Glutamatergic neuron (in vitro differentiated cells): ENCODE data around the gene PCDHGA9. TPM values are rescaled to one million over a fixed set of nuclear protein-coding genes. Genes with fewer than 3 reads are reported as not detected.
"Not testable (repeated sequence)": the region's sequence is repeated elsewhere in the genome, so short reads cannot be mapped to it uniquely, and the experiment has no call there.

Experiments used
- DNase-seq: peaks from one replicate; pipeline ENCODE4 v3.0.0; 2022
- H3K27ac Mint-ChIP-seq: one replicate; pipeline ENCODE4 v1.8.0; 2020; ENCODE audit warnings: mild to moderate bottlenecking, mixed read lengths, inconsistent platforms; ENCODE audit not compliant: unreplicated experiment
- H3K27me3 Mint-ChIP-seq: one replicate; pipeline ENCODE4 v1.8.0; 2020; ENCODE audit warnings: mild to moderate bottlenecking, moderate library complexity, mixed read lengths, inconsistent platforms; ENCODE audit not compliant: unreplicated experiment
- H3K36me3 Mint-ChIP-seq: one replicate; pipeline ENCODE4 v1.8.0; 2020; ENCODE audit warnings: mild to moderate bottlenecking, mixed read lengths, inconsistent platforms; ENCODE audit not compliant: unreplicated experiment
- H3K4me1 Mint-ChIP-seq: one replicate; pipeline ENCODE4 v1.8.0; 2020; ENCODE audit warnings: mild to moderate bottlenecking, low read depth, mixed read lengths, inconsistent platforms; ENCODE audit not compliant: unreplicated experiment
- H3K4me3 Mint-ChIP-seq: one replicate; pipeline ENCODE4 v1.8.0; 2020; ENCODE audit warnings: mild to moderate bottlenecking, mixed read lengths, inconsistent platforms; ENCODE audit not compliant: unreplicated experiment
- H3K9me3 Mint-ChIP-seq: one replicate; pipeline ENCODE4 v1.8.0; 2020; ENCODE audit warnings: mild to moderate bottlenecking, moderate library complexity, mixed read lengths, inconsistent platforms; ENCODE audit not compliant: unreplicated experiment
- total RNA-seq: library from RNA; stranded (reverse); fragmentation: NEBNext Ultra II Directional; extraction: Animal tissue kit (Norgen Biotek cat#: 25700); gene quantifications from one replicate; pipeline ENCODE4 v1.2.1, GENCODE V29; 2021; ENCODE audit not compliant: unreplicated experiment
- TF ChIP-seq, protein P1 (sequence below): fragments of 200-600 bp; sonication (generic); IDR thresholded peaks from one replicate; pipeline ENCODE4 v1.5.0; 2021; ENCODE audit not compliant: partially characterized antibody, unreplicated experiment

PCDHGA9 gene
- total RNA-seq, 1 donor from 2014 or later = 5.5 TPM

DNA sequence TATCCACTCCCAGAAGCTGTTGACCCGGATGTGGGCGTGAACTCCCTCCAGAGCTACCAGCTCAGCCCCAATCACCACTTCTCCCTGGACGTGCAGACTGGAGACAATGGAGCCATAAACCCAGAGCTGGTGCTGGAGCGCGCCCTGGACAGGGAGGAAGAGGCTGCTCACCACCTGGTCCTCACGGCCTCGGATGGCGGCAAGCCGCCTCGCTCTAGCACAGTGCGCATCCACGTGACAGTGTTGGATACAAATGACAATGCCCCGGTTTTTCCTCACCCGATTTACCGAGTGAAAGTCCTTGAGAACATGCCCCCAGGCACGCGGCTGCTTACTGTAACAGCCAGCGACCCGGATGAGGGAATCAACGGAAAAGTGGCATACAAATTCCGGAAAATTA, 9.3 kb upstream of the PCDHGA9 start:
- Mint-ChIP-seq H3K27ac (peak overlapping the region; percentile 48), H3K4me1 (peaks cover 3% of the 10 kb centered on the region), H3K36me3 (peaks cover 67% of the 10 kb centered on the region), H3K9me3 (peaks cover 46% of the 10 kb centered on the region), H3K27me3 (peaks cover 12% of the 10 kb centered on the region), H3K4me3 (no peak overlapping the region)
- TF ChIP-seq, protein P1, sequence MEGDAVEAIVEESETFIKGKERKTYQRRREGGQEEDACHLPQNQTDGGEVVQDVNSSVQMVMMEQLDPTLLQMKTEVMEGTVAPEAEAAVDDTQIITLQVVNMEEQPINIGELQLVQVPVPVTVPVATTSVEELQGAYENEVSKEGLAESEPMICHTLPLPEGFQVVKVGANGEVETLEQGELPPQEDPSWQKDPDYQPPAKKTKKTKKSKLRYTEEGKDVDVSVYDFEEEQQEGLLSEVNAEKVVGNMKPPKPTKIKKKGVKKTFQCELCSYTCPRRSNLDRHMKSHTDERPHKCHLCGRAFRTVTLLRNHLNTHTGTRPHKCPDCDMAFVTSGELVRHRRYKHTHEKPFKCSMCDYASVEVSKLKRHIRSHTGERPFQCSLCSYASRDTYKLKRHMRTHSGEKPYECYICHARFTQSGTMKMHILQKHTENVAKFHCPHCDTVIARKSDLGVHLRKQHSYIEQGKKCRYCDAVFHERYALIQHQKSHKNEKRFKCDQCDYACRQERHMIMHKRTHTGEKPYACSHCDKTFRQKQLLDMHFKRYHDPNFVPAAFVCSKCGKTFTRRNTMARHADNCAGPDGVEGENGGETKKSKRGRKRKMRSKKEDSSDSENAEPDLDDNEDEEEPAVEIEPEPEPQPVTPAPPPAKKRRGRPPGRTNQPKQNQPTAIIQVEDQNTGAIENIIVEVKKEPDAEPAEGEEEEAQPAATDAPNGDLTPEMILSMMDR = no peak
- DNase-seq = no peak

DNA sequence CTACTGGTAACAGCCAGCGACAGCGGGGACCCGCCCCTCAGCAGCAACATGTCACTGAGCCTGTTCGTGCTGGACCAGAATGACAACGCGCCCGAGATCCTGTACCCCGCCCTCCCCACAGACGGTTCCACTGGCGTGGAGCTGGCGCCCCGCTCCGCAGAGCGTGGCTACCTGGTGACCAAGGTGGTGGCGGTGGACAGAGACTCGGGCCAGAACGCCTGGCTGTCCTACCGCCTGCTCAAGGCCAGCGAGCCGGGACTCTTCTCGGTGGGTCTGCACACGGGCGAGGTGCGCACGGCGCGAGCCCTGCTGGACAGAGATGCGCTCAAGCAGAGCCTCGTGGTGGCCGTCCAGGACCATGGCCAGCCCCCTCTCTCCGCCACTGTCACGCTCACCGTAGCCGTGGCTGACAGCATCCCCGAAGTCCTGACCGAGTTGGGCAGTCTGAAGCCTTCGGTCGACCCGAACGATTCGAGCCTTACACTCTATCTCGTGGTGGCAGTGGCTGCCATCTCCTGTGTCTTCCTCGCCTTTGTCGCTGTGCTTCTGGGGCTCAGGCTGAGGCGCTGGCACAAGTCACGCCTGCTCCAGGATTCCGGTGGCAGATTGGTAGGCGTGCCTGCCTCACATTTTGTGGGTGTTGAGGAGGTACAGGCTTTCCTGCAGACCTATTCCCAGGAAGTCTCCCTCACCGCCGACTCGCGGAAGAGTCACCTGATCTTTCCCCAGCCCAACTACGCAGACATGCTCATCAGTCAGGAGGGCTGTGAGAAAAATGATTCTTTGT, 8.0 kb upstream of the PCDHGA9 start:
- not testable (repeated sequence) for H3K27me3 Mint-ChIP-seq, H3K27ac Mint-ChIP-seq, H3K4me3 Mint-ChIP-seq, H3K4me1 Mint-ChIP-seq, DNase-seq
- Mint-ChIP-seq H3K9me3 (peaks cover 41% of the 10 kb centered on the region), H3K36me3 (peaks cover 65% of the 10 kb centered on the region)

DNA sequence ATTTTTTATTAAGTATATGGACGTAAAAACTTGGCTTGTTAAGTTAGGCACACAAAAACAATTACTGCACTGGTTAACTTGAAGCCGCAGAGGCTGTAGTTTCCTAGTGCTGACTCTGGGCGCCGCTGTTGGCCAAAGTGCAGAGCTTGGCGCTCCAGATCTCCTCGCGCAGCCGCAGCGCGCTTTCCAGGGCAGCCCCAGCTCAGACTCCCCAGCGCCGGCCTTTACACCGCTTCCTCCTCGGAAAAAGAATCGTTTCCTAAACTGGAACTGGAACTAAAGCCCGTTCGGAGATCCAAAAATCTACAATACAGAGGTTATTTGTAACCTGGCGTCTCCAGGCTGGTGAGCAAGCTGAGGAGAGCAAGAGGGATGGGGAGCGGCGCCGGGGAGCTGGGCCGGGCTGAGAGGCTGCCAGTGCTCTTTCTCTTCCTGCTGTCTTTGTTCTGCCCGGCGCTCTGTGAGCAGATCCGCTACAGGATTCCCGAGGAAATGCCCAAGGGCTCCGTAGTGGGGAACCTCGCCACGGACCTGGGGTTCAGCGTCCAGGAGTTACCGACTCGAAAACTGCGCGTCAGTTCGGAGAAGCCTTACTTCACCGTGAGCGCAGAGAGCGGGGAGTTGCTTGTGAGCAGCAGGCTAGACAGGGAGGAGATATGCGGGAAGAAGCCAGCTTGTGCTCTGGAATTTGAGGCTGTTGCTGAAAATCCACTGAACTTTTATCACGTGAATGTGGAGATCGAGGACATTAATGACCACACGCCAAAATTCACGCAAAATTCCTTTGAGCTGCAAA, 4.6 kb upstream of the PCDHGA9 start, which contains the start of gene PCDHGB5:
TSS of gene PCDHGB5 (plus strand) at position 192 of the 796 bp plus-strand sequence. CDS start at position 373, 181 bp downstream.
- not testable (repeated sequence) for H3K27ac Mint-ChIP-seq, H3K27me3 Mint-ChIP-seq, H3K4me1 Mint-ChIP-seq, DNase-seq, H3K4me3 Mint-ChIP-seq
- H3K36me3 Mint-ChIP-seq = peaks cover 53% of the 10 kb centered on the region
- H3K9me3 Mint-ChIP-seq = peaks cover 29% of the 10 kb centered on the region

DNA sequence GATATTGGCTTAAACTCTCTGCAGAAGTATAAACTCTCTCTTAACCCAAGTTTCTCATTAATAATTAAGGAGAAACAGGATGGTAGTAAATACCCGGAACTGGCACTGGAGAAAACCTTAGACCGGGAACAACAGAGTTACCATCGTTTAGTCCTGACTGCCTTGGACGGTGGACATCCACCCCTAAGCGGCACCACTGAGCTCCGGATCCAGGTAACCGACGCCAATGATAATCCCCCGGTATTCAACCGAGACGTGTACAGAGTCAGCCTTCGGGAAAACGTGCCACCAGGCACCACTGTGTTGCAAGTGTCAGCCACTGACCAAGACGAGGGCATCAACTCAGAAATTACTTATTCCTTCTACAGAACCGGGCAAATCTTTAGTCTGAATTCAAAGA, 4.0 kb upstream of the PCDHGA9 start:
- H3K4me3 Mint-ChIP-seq = no peak overlapping the region
- peaks cover 53% of the 10 kb centered on the region for H3K36me3 Mint-ChIP-seq

DNA sequence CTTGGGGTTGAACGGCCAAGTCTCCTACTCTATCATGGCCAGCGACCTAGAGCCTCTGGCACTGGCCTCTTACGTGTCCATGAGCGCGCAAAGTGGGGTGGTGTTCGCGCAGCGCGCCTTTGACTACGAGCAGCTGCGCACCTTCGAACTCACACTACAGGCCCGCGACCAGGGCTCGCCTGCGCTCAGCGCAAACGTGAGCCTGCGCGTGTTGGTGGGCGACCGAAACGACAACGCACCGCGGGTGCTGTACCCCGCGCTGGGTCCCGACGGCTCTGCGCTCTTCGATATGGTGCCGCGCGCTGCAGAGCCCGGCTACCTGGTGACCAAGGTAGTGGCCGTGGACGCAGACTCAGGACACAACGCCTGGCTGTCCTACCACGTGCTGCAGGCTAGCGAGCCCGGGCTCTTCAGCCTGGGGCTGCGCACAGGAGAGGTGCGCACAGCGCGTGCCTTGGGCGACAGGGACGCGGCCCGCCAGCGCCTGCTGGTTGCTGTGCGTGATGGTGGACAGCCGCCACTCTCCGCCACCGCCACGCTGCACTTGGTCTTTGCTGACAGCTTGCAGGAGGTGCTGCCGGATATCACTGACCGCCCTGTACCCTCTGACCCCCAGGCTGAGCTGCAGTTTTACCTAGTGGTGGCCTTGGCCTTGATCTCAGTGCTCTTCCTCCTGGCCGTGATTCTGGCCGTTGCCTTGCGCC, 2.9 kb upstream of the PCDHGA9 start:
- Mint-ChIP-seq H3K27ac (no peak overlapping the region), H3K4me3 (peak overlapping the region; percentile 43), H3K27me3 (peaks cover 7% of the 10 kb centered on the region), H3K4me1 (peaks cover 3% of the 10 kb centered on the region), H3K36me3 (peaks cover 54% of the 10 kb centered on the region), H3K9me3 (peaks cover 30% of the 10 kb centered on the region)
- DNase-seq = no peak
- TF ChIP-seq, protein P1 = no peak

More for the DNA sequence above, 4.0 kb upstream of the PCDHGA9 start:
- Mint-ChIP-seq H3K27ac (no peak overlapping the region), H3K4me1 (peaks cover 3% of the 10 kb centered on the region), H3K27me3 (peaks cover 7% of the 10 kb centered on the region), H3K9me3 (peaks cover 29% of the 10 kb centered on the region)
- TF ChIP-seq, protein P1 = no peak
- no peak for DNase-seq
